Brain microvascular endothelial cell (primary cell): ENCODE results near the gene TSR3.

Experiments
- DNase-seq: peaks from one replicate; pipeline ENCODE4 v3.0.0-alpha.2; 2020
- H3K27ac ChIP-seq: fragments of 250-450 bp; sonication (Bioruptor Pico); 2 replicates; pipeline ENCODE4 v1.5.1; 2020; ENCODE audit warnings: mild to moderate bottlenecking, moderate library complexity
- H3K27me3 ChIP-seq: fragments of 250-450 bp; sonication (Bioruptor Pico); replicated peaks from 2 replicates; pipeline ENCODE4 v1.5.1; 2020; ENCODE audit warnings: mild to moderate bottlenecking
- H3K36me3 ChIP-seq: fragments of 250-450 bp; sonication (Bioruptor Pico); replicated peaks from 2 replicates; pipeline ENCODE4 v1.5.1; 2020; ENCODE audit warnings: mild to moderate bottlenecking
- H3K4me3 ChIP-seq: 2 replicates; pipeline ENCODE4 v1.5.1; 2011; ENCODE audit warnings: low read depth, mild to moderate bottlenecking, control low read depth, low read length, moderate library complexity
- in situ Hi-C: cut with HindIII; loops from 2 replicates; pipeline ENCODE4 v1.10.0; 2017; ENCODE audit warnings: low sequenced_read_pairs, low pct_ligation_motif_present
- TF ChIP-seq, protein P1 (sequence below): IDR thresholded peaks from 2 replicates; pipeline ENCODE4 v1.5.1; 2011; ENCODE audit warnings: low read depth, mild to moderate bottlenecking, moderate library complexity, low read length, control low read depth, inconsistent platforms; ENCODE audit errors: missing control alignments

Gene TSR3

DNA sequence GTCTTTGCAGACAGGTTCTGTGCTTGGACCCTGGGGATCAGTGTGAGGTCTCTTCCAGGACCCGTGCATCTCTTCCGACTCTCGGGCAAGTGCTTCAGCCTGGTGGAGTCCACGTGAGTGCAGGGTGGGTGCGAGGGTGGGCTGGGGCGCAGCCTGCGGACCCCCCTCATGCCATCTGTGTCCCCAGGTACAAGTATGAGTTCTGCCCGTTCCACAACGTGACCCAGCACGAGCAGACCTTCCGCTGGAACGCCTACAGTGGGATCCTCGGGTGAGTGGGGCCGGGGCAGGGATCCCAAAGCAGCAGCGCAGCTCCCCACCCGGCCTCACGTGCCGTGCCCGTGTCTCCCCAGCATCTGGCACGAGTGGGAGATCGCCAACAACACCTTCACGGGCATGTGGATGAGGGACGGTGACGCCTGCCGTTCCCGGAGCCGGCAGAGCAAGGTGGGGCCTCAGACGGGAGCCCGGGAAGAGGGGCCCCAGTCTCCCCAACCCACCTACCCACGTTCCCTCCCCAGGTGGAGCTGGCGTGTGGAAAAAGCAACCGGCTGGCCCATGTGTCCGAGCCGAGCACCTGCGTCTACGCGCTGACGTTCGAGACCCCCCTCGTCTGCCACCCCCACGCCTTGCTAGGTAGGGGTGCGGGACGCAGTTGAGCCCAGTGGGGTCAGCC lies 10.1 kb upstream of the TSR3 start:
- TF ChIP-seq, protein P1, sequence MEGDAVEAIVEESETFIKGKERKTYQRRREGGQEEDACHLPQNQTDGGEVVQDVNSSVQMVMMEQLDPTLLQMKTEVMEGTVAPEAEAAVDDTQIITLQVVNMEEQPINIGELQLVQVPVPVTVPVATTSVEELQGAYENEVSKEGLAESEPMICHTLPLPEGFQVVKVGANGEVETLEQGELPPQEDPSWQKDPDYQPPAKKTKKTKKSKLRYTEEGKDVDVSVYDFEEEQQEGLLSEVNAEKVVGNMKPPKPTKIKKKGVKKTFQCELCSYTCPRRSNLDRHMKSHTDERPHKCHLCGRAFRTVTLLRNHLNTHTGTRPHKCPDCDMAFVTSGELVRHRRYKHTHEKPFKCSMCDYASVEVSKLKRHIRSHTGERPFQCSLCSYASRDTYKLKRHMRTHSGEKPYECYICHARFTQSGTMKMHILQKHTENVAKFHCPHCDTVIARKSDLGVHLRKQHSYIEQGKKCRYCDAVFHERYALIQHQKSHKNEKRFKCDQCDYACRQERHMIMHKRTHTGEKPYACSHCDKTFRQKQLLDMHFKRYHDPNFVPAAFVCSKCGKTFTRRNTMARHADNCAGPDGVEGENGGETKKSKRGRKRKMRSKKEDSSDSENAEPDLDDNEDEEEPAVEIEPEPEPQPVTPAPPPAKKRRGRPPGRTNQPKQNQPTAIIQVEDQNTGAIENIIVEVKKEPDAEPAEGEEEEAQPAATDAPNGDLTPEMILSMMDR: no peak
- no peaks in the 10 kb centered on the region for H3K27me3 ChIP-seq
- DNase-seq: no peak
- peaks cover 45% of the 10 kb centered on the region for H3K36me3 ChIP-seq
- in situ Hi-C loops: no loop called here
- no peak overlapping the region for H3K4me3 ChIP-seq
- no peak overlapping the region for H3K27ac ChIP-seq

GRCh38 chr16:1357906-1358566 lies 6.4 kb upstream of the TSR3 start:
- TF ChIP-seq, protein P1: no peak
- Histone ChIP-seq H3K4me3 (no peak overlapping the region), H3K27me3 (no peaks in the 10 kb centered on the region), H3K27ac (no peak overlapping the region), H3K36me3 (peaks cover 18% of the 10 kb centered on the region)
- in situ Hi-C loops: no loop called here
- peak; percentile 15 for DNase-seq

GRCh38 chr16:1356061-1356900 lies 4.6 kb upstream of the TSR3 start:
- DNase-seq: no peak
- no peak overlapping the region for H3K27ac ChIP-seq
- TF ChIP-seq, protein P1: no peak
- no peak overlapping the region for H3K4me3 ChIP-seq
- no peaks in the 10 kb centered on the region for H3K27me3 ChIP-seq
- in situ Hi-C loops: no loop called here
- H3K36me3 ChIP-seq: peaks cover 3% of the 10 kb centered on the region

DNA sequence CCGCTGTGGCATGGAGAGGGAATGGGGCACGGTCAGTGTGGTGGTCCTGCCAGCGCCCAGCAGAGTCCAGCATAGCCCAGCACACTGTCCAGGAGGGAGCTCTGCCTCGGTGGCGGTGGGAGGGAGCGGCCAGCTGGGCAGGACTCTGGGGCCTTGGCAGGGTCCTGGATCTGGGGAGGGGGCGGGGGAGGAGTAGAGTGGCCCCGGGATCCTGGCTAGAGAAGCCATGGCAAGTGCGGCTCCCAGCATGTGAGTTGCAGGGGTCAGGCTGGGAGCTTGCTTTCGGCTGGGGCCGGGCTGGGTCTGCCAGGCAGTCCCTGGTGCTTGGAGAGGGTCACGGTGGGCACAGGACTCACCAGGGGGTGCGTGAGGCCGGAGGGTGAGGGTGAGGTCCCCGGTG lies 3.9 kb upstream of the TSR3 start:
- in situ Hi-C loops: no loop called here
- H3K36me3 ChIP-seq: peaks cover 3% of the 10 kb centered on the region
- H3K4me3 ChIP-seq: no peak overlapping the region
- H3K27me3 ChIP-seq: no peaks in the 10 kb centered on the region
- no peak for DNase-seq
- H3K27ac ChIP-seq: no peak overlapping the region
- TF ChIP-seq, protein P1: no peak

DNA sequence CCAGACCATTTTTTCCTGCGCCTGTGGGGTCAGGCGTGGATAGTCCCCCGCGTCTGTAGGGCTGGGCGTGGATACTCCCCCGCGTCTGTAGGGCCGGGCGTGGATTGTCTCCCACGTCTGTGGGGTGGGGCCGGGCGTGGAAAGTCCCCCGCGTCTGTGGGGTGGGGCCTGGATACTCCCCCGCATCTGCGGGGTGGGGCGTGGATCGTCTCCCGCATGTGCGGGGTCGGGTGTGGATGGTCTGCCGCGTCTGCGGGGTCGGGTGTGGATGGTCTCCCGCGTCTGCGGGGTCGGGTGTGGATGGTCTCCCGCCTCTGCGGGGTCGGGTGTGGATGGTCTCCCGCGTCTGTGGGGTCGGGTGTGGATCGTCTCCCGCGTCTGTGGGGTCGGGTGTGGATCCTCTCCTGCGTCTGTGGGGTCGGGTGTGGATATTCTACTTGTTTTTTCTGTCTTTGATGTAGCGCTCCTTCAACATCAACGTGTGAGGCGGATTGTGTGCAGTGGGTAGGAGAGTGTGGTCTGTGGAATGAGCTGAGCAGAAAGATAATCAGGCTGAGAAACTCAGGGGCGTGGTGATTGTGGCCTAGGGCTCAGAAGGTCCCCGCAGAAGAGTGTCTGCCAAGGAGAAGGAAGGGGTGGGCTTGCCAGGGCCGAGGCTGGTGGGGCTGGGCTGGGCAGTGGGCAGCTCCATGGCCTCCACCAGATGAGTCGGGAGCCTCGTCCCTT lies 3.3 kb upstream of the TSR3 start:
- H3K27ac ChIP-seq: no peak overlapping the region
- no peak overlapping the region for H3K4me3 ChIP-seq
- H3K36me3 ChIP-seq: peaks cover 3% of the 10 kb centered on the region
- TF ChIP-seq, protein P1: no peak
- DNase-seq: no peak
- no peaks in the 10 kb centered on the region for H3K27me3 ChIP-seq
- in situ Hi-C loops: no loop called here
